HEK293 (cell line): ENCODE results near the gene PTGER4.
A peak's percentile ranks its signal among the peaks of the same experiment; 100 is the strongest.

Experiments
- CTCF ChIA-PET: fragments of 350-600 bp; formaldehyde crosslinking; extraction: SDS; loops from one replicate; lab custom pipeline; 2021; ENCODE audit warnings: antibody characterized with exemption; lab: Yijun Ruan, JAX
- POLR2A ChIA-PET: fragments of 300-600 bp; formaldehyde crosslinking; extraction: SDS; loops from one replicate; lab custom pipeline; 2020; ENCODE audit warnings: antibody characterized with exemption, inconsistent platforms; lab: Yijun Ruan, JAX
- H3K27ac ChIP-seq: fragments of 200-500 bp; sonication (Bioruptor generic); 2 replicates; pipeline ENCODE4 v1.5.1; 2014; ENCODE audit warnings: low read depth, low read length, control low read depth, inconsistent platforms; ENCODE audit errors: extremely low read depth
- H3K36me3 ChIP-seq, 2 experiments: fragments of 200-500 bp in 1 of 2; sonication (Bioruptor generic) in 1 of 2; 1 replicate in 1 of 2; 2 replicates in 1 of 2; pipeline ENCODE4 v1.5.1; 2014 to 2017; ENCODE audit warnings: inconsistent platforms in 2 of 2, low read length in 2 of 2; ENCODE audit not compliant: control insufficient read depth in 2 of 2, insufficient read depth in 1 of 2
- H3K4me1 ChIP-seq: fragments of 200-500 bp; sonication (Bioruptor generic); 2 replicates; pipeline ENCODE4 v1.5.1; 2014; ENCODE audit warnings: mild to moderate bottlenecking, low read length, inconsistent platforms; ENCODE audit not compliant: control insufficient read depth, insufficient read depth
- H3K4me3 ChIP-seq: 2 replicates; pipeline ENCODE4 v1.5.1; 2011; ENCODE audit warnings: low read depth, mild to moderate bottlenecking, control low read depth, low read length, moderate library complexity
- H3K9me3 ChIP-seq: fragments of 200-500 bp; sonication (Bioruptor generic); 2 replicates; pipeline ENCODE4 v1.5.1; 2014; ENCODE audit warnings: low read depth, low read length, inconsistent platforms; ENCODE audit not compliant: control insufficient read depth, insufficient read depth
- BCL11A ChIP-seq: fragments of 450-650 bp; formaldehyde crosslinking; IDR thresholded peaks from 2 replicates; pipeline ENCODE4 v1.5.1; 2016; ENCODE audit warnings: low read depth, missing biosample characterization, missing genetic modification characterization
- CTCF ChIP-seq: fragments of 450-650 bp; formaldehyde crosslinking; IDR thresholded peaks from 2 replicates; pipeline ENCODE4 v1.5.1; 2016; ENCODE audit warnings: missing biosample characterization, missing genetic modification characterization
- HOXD13 ChIP-seq: sonication (generic); formaldehyde crosslinking; IDR thresholded peaks from 2 replicates; pipeline ENCODE4 v1.8.0; 2022; ENCODE audit warnings: missing genetic modification reagents, borderline replicate concordance
- OSR2 ChIP-seq: fragments of 450-650 bp; formaldehyde crosslinking; IDR thresholded peaks from 2 replicates; pipeline ENCODE4 v1.5.1; 2016; ENCODE audit warnings: missing biosample characterization, missing genetic modification characterization
- PRDM1 ChIP-seq: fragments of 450-650 bp; formaldehyde crosslinking; IDR thresholded peaks from 2 replicates; pipeline ENCODE4; 2016; ENCODE audit warnings: missing biosample characterization, missing genetic modification characterization
- SCRT2 ChIP-seq: fragments of 450-650 bp; formaldehyde crosslinking; IDR thresholded peaks from 2 replicates; pipeline ENCODE4 v1.5.1; 2016; ENCODE audit warnings: missing biosample characterization, missing genetic modification characterization
- SP7 ChIP-seq: fragments of 450-650 bp; formaldehyde crosslinking; IDR thresholded peaks from 2 replicates; pipeline ENCODE4 v1.5.1; 2016; ENCODE audit warnings: missing biosample characterization, missing genetic modification characterization
- TCF7L2 ChIP-seq: IDR thresholded peaks from 2 replicates; pipeline ENCODE4 v1.6.1; 2011; ENCODE audit warnings: low read depth, mild to moderate bottlenecking, inconsistent platforms, low read length, moderate library complexity, borderline replicate concordance
- ZBTB6 ChIP-seq: fragments of 450-650 bp; formaldehyde crosslinking; IDR thresholded peaks from 2 replicates; pipeline ENCODE4 v1.5.1; 2017; ENCODE audit warnings: missing biosample characterization, missing genetic modification characterization
- ZEB2 ChIP-seq: fragments of 450-650 bp; formaldehyde crosslinking; IDR thresholded peaks from 2 replicates; pipeline ENCODE4 v1.5.1; 2016; ENCODE audit warnings: missing biosample characterization, missing genetic modification characterization
- ZFP3 ChIP-seq: fragments of 450-650 bp; formaldehyde crosslinking; IDR thresholded peaks from 2 replicates; pipeline ENCODE4 v1.5.1; 2016; ENCODE audit warnings: low read depth, missing biosample characterization, missing genetic modification characterization
- ZFP37 ChIP-seq: fragments of 450-650 bp; formaldehyde crosslinking; IDR thresholded peaks from 2 replicates; pipeline ENCODE4 v1.5.1; 2016; ENCODE audit warnings: missing biosample characterization, missing genetic modification characterization
- ZNF184 ChIP-seq: fragments of 450-650 bp; IDR thresholded peaks from 2 replicates; pipeline ENCODE4 v1.5.1; 2018; ENCODE audit warnings: missing biosample characterization, mild to moderate bottlenecking, missing genetic modification characterization
- ZNF2 ChIP-seq: fragments of 450-650 bp; formaldehyde crosslinking; IDR thresholded peaks from 2 replicates; pipeline ENCODE4 v1.5.1; 2016; ENCODE audit warnings: missing biosample characterization, missing genetic modification characterization
- ZNF239 ChIP-seq: fragments of 450-650 bp; formaldehyde crosslinking; IDR thresholded peaks from 2 replicates; pipeline ENCODE4 v1.5.1; 2016; ENCODE audit warnings: missing biosample characterization, missing genetic modification characterization
- ZNF366 ChIP-seq: fragments of 450-650 bp; formaldehyde crosslinking; conservative IDR thresholded peaks from 2 replicates; pipeline ENCODE4 v1.5.1; 2016; ENCODE audit warnings: missing biosample characterization, missing genetic modification characterization
- ZNF521 ChIP-seq: fragments of 450-650 bp; formaldehyde crosslinking; IDR thresholded peaks from 2 replicates; pipeline ENCODE4 v1.5.1; 2017; ENCODE audit warnings: missing biosample characterization, mild to moderate bottlenecking, missing genetic modification characterization
- ZNF530 ChIP-seq: fragments of 450-650 bp; formaldehyde crosslinking; IDR thresholded peaks from 2 replicates; pipeline ENCODE4 v1.5.1; 2016; ENCODE audit warnings: low read depth, missing biosample characterization, missing genetic modification characterization
- ZNF600 ChIP-seq: fragments of 450-650 bp; formaldehyde crosslinking; IDR thresholded peaks from 2 replicates; pipeline ENCODE4 v1.5.1; 2016; ENCODE audit warnings: missing biosample characterization, missing genetic modification characterization
- ZNF629 ChIP-seq: fragments of 450-650 bp; formaldehyde crosslinking; IDR thresholded peaks from 2 replicates; pipeline ENCODE4 v1.5.1; 2017; ENCODE audit warnings: missing biosample characterization, missing genetic modification characterization
- ZNF654 ChIP-seq: fragments of 450-650 bp; formaldehyde crosslinking; IDR thresholded peaks from 2 replicates; pipeline ENCODE4 v1.5.1; 2016; ENCODE audit warnings: low read depth, missing biosample characterization, missing genetic modification characterization
- ZNF660 ChIP-seq: fragments of 450-650 bp; IDR thresholded peaks from 2 replicates; pipeline ENCODE4 v1.5.1; 2018; ENCODE audit warnings: missing biosample characterization, mild to moderate bottlenecking, missing genetic modification characterization
- ZNF692 ChIP-seq: fragments of 450-650 bp; formaldehyde crosslinking; IDR thresholded peaks from 2 replicates; pipeline ENCODE4 v1.5.1; 2016; ENCODE audit warnings: missing biosample characterization, missing genetic modification characterization
- ZNF843 ChIP-seq: fragments of 450-650 bp; formaldehyde crosslinking; IDR thresholded peaks from 2 replicates; pipeline ENCODE4 v1.5.1; 2016; ENCODE audit warnings: missing biosample characterization, missing genetic modification characterization
- ZSCAN4 ChIP-seq: fragments of 450-650 bp; formaldehyde crosslinking; IDR thresholded peaks from 2 replicates; pipeline ENCODE4 v1.5.1; 2017; ENCODE audit warnings: missing biosample characterization, missing genetic modification characterization

PTGER4 gene

GRCh38 chr5:40688127-40688761 is 8.5 kb downstream of the PTGER4 start:
- POLR2A ChIA-PET: no interaction called here
- no peaks in the 10 kb centered on the region for H3K9me3 ChIP-seq
- CTCF ChIA-PET: interaction anchor here (0.5 to 2.9 kb wide), 20 partner anchors 10 to 1469 kb away, joined by 3 to 25 read pairs (median 3); no protein-coding TSS in a partner anchor
- no peak overlapping the region for H3K27ac ChIP-seq
- TF ChIP-seq ZSCAN4 (tag by site-specific recombination) (no peak), ZFP37 (tag by site-specific recombination) (0 out of 2 replicates have a peak, but pooled peaks have one; percentile 38), CTCF (tag by site-specific recombination) (peak; percentile 85), ZNF660 (tag by site-specific recombination) (peak; percentile 69; the same call in 1 of the 2 replicates), ZBTB6 (tag by site-specific recombination) (no peak), ZNF600 (peak; percentile 73), ZNF530 (tag by site-specific recombination) (no peak), ZNF654 (tag by site-specific recombination) (peak; percentile 96)
- TF ChIP-seq, all 188 proteins: peak for 5
- peaks cover 0 to 11% of the 10 kb centered on the region in 2 experiments; a peak in 2 of 3 replicates for H3K36me3 ChIP-seq
- peaks cover 16% of the 10 kb centered on the region for H3K4me1 ChIP-seq
- no peak overlapping the region for H3K4me3 ChIP-seq

GRCh38 chr5:40688996-40689395 is 9.3 kb downstream of the PTGER4 start:
- Histone ChIP-seq H3K4me3 (no peak overlapping the region), H3K27ac (no peak overlapping the region), H3K9me3 (no peaks in the 10 kb centered on the region), H3K36me3 (peaks cover 0 to 11% of the 10 kb centered on the region in 2 experiments; a peak in 2 of 3 replicates), H3K4me1 (peaks cover 13% of the 10 kb centered on the region)
- ChIA-PET POLR2A (interaction anchor here (1.4 kb wide), 1 partner anchor 9 kb away, joined by 4 read pairs; the partner anchor contains the start of gene PTGER4), CTCF (interaction anchor here (0.5 to 2.9 kb wide), 25 partner anchors 9 to 1470 kb away, joined by 3 to 25 read pairs (median 3); partner anchors contain the start of gene PTGER4)
- TF ChIP-seq BCL11A (tag by site-specific recombination): no peak
- TF ChIP-seq SP7 (tag by site-specific recombination): no peak

- Histone ChIP-seq H3K4me1 (peaks cover 8% of the 10 kb centered on the region; the same call in 1 of the 2 replicates), H3K27ac (no peak overlapping the region), H3K9me3 (no peaks in the 10 kb centered on the region), H3K4me3 (no peak overlapping the region), H3K36me3 (peaks cover 0 to 11% of the 10 kb centered on the region in 2 experiments; a peak in 2 of 3 replicates)
- POLR2A ChIA-PET: interaction anchor here (1.4 kb wide), 1 partner anchor 9 kb away, joined by 4 read pairs; the partner anchor contains the start of gene PTGER4
- CTCF ChIA-PET: interaction anchor here (0.6 to 2.9 kb wide), 17 partner anchors 10 to 1112 kb away, joined by 3 to 25 read pairs (median 4); partner anchors contain the start of gene PTGER4
- TF ChIP-seq HOXD13: no peak
- TF ChIP-seq ZNF184 (tag by site-specific recombination): peak; percentile 84; the same call in 1 of the 2 replicates
- TF ChIP-seq ZNF692 (tag by site-specific recombination): peak; percentile 57; the same call in 1 of the 2 replicates
- 0 out of 2 replicates have a peak, but pooled peaks have one; percentile 37 for TF ChIP-seq ZEB2 (tag by site-specific recombination)
- TF ChIP-seq SCRT2: 0 out of 2 replicates have a peak, but pooled peaks have one; percentile 9
- TF ChIP-seq ZNF2 (tag by site-specific recombination): 0 out of 2 replicates have a peak, but pooled peaks have one; percentile 39
- no peak for TF ChIP-seq ZNF843 (tag by site-specific recombination)
- peak; percentile 49; the same call in 1 of the 2 replicates for TF ChIP-seq ZNF600
- TF ChIP-seq PRDM1 (tag by site-specific recombination): peak; percentile 76
- no peak for TF ChIP-seq TCF7L2
- TF ChIP-seq ZFP3: no peak
- TF ChIP-seq ZNF239 (tag by site-specific recombination): no peak
- TF ChIP-seq ZNF660 (tag by site-specific recombination): peak; percentile 74; the same call in 1 of the 2 replicates
- TF ChIP-seq OSR2 (tag by site-specific recombination): no peak
- TF ChIP-seq ZNF629 (tag by site-specific recombination): peak; percentile 71
- TF ChIP-seq ZNF521 (tag by site-specific recombination): no peak
- 0 out of 2 replicates have a peak, but pooled peaks have one; percentile 45 for TF ChIP-seq ZNF366 (tag by site-specific recombination)
- TF ChIP-seq SP7 (tag by site-specific recombination): peak; percentile 50
These were observed 9.7 kb downstream of the PTGER4 start for GRCh38 chr5:40689438-40689837.
